HG03135 (cell line): ENCODE data around the gene CD4.
"Not testable (repeated sequence)": the region's sequence is repeated elsewhere in the genome, so short reads cannot be mapped to it uniquely, and the experiment has no call there.

Experiments
- ATAC-seq: cut with Tn5 transposase; IDR thresholded peaks from one replicate; pipeline ENCODE4 v1.9.1; 2021; ENCODE audit warnings: mild to moderate bottlenecking, moderate library complexity; ENCODE audit not compliant: unreplicated experiment

CD4 gene

DNA sequence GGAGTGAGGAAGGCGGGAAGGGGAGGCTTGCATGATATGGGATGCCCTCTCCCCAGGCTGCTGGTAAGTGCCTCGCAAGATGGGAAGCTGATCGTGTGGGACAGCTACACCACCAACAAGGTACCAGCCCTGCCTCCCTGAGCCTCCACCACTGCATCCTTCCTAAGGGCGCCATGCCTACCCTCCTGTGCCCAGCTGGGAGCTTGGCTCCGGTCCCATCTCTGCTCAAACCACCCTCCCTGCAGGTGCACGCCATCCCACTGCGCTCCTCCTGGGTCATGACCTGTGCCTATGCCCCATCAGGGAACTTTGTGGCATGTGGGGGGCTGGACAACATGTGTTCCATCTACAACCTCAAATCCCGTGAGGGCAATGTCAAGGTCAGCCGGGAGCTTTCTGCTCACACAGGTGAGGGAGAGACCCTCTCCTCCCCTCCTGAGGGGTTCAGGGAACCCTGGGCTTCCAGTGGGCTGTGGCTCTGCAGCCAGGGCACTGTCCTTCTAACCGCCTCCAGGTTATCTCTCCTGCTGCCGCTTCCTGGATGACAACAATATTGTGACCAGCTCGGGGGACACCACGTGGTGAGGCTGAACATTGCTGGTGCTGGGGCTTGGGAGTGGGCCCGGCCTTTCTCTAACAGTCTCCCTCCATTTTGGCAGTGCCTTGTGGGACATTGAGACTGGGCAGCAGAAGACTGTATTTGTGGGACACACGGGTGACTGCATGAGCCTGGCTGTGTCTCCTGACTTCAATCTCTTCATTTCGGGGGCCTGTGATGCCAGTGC, 54.0 kb downstream of the CD4 start:
- ATAC-seq, result no peak

DNA sequence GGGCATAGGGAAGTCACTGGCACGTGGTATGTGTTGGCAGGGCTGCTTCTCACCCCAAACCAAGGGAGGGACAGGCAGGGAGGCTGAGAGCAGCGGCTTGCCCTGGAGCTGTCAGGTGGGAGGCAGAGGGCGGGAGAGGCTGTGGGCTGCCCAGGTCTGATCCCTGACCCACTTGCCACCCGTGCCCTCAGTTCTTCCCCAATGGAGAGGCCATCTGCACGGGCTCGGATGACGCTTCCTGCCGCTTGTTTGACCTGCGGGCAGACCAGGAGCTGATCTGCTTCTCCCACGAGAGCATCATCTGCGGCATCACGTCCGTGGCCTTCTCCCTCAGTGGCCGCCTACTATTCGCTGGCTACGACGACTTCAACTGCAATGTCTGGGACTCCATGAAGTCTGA, 56.1 kb downstream of the CD4 start:
- no peak for ATAC-seq

DNA sequence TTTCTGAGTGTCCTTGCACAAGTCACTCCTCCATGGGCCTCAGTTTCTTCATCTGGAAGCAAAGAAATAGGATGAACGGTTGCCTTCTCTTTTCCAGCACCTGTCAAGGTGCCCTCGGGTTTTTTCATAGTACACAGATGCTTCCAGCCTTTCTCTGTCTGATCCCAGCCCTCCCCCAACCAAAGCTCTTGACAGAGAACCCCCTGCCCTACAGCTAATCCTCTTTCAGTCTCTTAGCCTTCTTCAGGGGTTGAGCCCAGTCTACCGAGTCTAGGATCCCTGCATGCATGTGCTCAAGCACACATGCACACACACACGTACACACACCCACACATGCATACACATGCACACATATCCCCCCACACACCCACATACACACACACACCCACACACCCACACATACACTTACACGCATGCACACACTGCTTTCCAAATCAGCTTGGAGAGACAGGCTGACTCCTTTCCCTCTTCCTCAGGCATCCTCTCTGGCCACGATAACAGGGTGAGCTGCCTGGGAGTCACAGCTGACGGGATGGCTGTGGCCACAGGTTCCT, 57.1 kb downstream of the CD4 start:
- ATAC-seq, result no peak

DNA sequence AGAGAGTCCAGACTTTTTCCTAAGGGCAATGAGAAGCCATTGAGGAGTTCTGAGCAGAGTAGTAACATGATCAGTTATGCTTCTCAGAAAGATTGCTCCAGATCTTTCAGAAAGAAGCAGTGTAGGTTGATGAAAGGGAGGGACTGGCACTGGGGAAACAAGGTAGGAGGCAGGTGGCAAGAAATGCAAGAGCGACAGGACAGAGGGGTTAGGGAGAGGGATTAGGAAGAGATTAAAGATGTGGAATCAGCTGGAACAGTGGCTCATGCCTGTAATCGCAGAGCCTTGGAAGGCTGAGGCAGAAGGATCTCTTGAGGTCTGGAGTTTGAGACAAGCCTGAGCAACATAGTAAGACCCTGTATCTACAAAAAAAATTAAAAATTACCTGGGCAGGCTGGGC, 58.3 kb downstream of the CD4 start:
- no peak for ATAC-seq

DNA sequence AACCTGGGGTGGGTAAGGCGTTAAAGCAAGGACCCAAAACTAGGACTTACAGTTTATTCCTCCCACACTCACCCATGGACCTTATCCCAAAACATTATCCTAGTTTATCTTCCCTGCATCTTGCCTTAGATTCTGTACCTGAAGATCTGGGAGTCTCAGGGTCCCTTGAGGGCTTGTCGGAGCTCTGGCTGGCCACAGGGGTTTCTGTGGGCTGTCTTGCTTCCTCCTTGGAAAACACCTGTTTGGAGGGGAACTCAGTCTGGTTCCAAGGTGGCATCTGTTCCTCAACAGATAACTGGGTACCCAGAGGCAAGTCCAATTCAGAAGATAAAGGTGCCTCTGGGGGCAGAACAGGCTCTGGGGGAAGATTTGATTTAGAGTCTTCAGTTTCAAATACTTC, 60.1 kb downstream of the CD4 start:
- no peak for ATAC-seq

DNA sequence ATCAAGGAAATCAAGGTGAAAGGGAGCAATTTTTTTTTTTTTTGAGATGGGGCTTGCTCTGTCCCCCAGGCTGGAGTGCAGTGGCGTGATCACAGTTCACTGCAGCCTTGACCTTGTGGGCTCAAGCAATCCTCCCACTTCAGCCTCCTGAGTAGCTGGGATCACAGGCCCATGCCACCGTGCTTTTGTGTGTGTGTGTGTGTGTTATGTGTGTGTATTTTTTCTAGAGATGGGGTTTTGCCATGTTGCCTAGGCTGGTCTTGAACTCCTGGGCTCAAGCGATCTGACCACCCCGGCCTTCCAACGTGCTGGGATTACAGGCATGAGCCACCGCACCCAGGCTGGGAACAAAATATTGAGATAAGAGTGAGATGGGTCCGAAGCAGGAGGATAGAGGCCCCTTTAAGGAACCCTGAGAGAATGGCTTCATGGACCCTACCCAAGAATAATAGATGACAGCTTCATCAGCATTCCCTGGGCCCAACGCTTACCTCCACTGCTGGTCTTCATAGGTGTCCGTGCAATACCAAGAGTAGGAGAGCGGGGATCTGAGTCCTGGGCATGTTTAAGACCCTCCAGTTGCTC, 60.7 kb downstream of the CD4 start:
- ATAC-seq, result no peak

DNA sequence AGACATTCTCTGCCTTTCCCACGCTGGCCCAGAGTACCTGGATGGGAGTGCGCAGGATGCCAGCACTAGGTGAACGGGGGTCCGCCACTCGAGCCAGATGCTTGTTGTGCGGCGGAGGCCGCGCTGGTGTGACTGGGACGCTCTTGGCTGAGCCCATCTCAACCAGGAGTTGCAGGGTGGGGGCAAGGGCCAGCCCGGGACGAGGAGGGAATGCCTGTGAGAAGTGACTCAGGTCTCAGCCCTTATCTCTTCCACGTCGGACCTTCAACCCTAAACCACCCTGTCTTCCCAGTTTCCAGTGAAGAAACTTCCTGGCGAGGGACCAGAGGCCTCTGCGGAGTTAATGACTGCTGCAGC, 61.4 kb downstream of the CD4 start:
- ATAC-seq, result no peak

DNA sequence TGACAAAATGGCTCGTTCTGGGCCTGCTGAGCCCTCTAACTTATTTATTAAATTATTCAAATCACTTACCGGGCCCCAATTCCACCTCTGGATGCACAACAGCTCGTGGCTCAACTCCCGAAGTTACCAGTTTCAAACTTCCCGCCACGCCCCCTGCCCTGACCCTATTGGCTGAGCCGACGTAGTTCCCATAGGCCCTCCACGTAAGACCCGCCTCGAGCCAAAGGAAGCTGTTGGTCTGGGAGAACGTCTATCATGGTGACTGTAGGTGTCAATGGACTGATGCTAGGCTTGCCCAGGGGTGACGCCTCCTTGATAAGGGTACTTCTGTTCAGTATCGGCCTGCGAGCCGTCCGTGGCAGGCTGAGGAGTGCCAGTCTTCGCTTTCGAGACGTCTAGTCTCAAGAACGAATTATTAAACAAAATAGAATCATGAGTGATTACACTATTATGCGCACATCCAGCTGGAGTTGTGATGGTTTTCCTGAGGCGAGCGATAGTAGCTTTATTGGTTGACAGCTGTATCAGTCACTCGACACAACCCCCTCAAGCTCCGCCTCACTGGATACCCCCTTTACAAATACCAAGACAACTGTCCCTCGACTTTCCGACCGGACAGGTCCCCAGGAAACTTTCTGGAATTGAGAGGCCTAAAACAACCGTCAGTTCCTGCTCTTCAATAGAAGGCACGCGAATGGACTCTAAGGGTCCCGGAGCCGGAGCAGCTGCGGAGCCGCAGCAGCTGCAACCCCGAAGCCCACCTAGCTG, 62.0 kb downstream of the CD4 start, which contains the start of gene CDCA3:
Gene CDCA3 (minus strand): TSS at position 134 of the 768 bp plus-strand sequence. CDS start 334 bp downstream, outside the sequence.
- ATAC-seq, result peak; percentile 56

DNA sequence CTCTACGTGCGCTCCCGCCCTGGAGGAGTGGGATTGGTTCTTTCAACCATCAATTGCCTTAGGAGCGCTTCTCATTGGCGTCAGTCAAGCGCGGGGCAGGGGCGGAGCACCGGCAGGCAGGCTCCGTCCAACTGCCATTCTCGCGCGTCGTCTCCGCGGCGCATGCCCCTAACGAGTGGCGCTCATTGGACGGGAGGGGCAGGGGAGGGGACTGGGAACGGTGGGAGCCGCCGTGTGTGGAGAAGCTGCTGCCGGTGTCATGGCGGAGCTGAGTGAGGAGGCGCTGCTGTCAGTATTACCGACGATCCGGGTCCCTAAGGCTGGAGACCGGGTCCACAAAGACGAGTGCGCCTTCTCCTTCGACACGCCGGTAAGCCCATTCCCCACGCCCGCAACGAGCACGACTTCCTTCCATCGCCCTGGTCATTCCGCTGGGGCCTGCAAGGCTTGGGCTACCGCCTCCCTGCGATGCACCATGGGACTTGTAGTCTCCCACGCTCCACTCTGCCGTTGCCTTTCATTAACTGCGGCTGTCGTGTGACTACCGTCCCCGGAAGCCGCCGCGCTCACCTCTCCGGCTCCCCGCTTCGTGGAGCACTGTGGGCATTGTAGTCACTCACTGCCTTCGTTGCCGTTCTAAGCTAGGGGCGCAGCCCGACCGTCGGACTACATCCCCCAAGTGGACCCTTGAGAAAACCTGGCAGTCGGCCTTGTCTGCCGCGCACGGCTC, 62.8 kb downstream of the CD4 start, which contains the start of gene USP5:
Gene USP5 (plus strand): TSS at position 230 of the 730 bp plus-strand sequence. CDS start 30 bp downstream, at position 260.
- ATAC-seq, result peak; percentile 70

DNA sequence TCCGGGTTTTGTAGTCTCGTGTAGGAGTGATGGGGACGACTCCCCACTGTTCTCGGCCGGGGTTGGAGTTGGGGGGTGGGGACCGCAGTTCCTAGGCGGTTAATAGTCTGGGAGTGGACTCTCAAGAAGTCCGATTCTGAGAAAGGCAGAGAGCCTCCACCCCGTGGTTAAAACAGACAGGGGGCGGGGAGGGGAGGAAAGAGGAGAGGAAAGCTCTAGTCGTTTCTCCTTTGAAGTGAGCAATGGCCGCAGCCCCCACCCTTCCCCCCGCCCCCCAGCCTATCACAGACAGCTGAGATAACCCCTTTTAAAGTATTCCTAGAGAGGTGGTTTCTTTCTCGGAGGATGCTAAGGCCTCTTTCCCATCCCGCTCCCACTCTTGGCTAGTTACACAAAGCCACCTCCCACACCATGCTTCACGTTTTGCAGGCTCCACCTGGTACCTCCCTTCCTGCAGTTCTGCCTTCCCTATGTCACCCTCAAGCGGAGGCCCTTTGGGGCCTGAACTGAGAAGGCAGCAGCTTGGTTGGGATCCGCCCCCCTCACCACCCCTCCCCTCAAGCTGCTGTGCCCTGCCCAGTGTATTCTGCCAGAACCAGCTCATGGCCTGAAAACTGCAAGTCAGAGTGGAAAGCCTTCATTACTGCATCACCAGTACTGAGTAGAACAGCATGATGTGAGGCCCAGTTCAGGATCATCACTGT, 63.5 kb downstream of the CD4 start:
- no peak for ATAC-seq

DNA sequence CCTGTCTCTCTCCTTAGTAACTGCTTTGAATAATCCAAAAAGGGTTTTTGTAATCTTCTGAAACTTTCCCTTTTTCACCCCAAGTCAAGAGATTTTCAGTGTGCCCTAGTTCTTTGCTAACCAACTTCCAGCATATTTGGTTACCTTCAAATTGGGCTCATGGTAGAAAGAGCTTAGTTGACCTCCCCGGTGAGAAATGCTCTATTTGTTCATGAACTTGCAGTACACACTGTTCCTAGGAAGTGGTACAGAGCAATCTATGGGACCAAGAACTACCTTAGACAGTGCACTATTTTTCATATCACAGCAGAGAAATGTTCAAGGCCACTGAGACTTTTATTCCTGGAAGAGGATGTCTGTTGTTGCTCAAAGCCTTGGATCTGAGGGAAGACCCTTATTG, 64.3 kb downstream of the CD4 start:
- no peak for ATAC-seq

DNA sequence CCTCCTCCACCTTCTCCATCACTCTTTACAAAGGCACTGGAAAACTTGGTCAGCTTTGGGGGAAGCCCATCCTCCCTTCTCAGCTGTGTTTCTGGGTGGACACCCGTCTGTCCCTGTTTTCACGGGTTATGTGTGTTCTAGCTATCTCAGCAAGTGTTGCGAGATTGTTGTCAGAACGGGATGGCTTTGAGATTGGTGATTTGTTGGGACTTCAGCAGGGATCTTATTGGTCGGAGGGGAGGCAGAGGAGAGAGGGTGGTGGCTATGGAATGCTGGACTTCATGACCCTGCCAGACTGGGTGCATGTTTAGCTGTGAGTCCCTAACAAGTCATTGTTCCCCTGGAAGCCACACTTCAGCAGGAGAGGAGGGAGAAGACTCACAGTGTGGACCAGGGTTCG, 64.7 kb downstream of the CD4 start:
- ATAC-seq, result no peak

DNA sequence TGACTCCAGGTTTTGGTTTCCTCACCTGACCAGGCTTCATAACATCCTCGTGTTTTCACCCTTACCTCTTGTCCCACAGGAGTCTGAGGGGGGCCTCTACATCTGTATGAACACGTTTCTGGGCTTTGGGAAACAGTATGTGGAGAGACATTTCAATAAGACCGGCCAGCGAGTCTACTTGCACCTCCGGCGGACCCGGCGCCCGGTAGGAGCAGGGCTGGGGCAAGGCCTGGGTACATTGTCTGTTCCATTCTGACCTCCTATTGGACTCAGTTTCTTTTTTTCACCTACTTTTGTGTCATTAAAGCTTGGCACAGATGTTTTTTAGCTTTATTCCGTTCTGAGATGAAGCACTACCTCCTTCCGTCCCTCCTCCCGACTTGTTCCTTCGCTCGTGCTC, 66.0 kb downstream of the CD4 start:
- ATAC-seq, result no peak

DNA sequence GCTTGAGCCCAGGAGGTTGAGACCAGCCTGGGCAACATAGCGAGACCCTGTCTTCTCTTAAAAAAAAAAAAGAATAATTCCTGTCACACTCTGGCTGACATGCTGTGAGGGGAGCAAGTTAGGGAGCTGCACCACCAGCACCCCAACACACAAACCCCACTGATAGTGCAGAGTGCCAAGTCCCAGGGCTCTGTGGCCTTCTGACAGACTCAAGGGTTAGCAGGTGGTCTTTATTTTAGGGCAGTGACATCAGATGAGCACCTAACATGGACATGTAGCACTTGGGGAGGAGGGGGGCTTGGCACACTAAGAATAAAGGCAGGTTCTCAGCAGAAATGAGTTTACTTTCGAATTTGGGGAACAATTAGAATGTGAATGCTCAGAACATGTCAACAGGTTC, 69.5 kb downstream of the CD4 start:
- no peak for ATAC-seq

DNA sequence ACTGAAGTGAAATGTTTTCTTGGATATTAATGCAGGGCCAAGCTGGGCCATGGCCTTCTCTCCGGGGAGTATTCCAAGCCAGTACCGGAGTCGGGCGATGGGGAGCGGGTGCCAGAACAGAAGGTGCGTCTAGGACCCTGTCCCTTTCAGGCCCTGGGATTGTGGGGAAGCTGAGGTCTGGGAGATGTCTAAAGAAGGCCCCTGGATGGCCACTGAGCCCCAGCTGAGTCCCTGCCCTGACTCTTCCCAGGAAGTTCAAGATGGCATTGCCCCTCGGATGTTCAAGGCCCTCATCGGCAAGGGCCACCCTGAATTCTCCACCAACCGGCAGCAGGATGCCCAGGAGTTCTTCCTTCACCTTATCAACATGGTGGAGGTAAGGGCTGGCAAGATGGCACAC, 70.8 kb downstream of the CD4 start:
- no peak for ATAC-seq

DNA sequence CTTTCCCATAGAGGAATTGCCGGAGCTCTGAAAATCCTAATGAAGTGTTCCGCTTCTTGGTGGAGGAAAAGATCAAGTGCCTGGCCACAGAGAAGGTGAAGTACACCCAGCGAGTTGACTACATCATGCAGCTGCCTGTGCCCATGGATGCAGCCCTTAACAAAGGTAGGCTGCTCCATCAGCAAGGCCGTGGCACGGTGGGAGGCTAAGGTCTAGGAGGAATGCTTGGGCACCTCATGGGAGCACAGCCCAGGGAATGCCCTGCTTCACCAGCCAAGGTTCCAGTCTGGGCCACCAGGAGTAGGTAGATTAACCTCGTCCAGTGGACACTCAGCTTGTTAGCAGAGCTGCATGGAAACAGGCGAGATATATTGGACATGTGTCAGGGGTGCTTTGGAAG, 71.6 kb downstream of the CD4 start:
- ATAC-seq, result no peak

DNA sequence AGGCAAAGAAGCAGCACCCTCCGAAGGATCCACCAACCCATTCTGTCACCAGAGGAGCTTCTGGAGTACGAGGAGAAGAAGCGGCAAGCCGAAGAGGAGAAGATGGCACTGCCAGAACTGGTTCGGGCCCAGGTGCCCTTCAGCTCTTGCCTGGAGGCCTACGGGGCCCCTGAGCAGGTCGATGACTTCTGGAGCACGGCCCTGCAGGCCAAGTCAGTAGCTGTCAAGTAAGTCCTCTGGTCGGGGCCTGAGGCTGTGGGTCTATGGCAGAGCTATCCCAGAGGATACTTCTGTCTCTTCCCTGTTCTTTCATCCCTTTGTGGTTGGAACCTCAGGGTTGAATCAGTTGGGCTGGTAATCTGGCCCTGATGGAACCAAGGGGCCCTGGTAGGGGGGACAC, 72.1 kb downstream of the CD4 start:
- ATAC-seq, result no peak

DNA sequence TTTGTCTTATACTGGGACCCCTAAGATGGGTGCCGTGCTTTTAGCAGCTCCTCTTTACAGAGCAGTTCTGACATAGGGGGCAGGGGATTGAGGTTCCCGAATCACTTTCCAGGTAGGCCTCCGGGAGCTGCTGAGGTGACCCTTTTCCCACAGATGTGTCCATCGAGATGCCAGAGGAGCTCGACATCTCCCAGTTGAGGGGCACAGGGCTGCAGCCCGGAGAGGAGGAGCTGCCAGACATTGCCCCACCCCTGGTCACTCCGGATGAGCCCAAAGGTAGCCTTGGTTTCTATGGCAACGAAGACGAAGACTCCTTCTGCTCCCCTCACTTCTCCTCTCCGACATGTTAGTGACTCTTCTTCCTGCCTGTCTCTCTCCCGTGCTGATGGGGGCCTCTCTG, 73.7 kb downstream of the CD4 start:
- ATAC-seq, result no peak

DNA sequence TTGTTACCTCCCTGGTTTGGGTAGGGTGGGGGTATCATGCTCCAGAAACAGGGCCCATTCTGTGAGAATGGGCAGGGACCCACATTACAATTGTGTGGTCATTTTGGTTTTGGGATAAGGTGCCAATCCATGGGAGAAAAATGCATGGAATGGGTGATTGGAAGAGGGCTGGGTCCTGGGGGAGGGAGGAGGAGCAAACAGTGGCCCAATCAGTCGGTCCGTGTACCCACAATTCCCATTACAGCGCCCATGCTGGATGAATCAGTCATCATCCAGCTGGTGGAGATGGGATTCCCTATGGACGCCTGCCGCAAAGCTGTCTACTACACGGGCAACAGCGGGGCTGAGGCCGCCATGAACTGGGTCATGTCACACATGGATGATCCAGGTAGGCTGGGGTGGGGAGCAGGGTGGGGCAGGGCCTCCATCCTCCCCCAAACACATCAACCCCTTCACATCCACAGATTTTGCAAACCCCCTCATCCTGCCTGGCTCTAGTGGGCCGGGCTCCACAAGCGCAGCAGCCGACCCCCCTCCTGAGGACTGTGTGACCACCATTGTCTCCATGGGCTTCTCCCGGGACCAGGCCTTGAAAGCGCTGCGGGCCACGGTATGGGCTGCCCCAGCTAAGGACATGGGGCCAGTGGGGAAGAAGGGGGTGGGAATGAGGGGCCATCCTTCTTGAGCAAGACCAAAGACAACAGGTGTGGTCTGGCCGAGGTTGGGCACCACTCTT, 74.4 kb downstream of the CD4 start:
- ATAC-seq, result no peak

DNA sequence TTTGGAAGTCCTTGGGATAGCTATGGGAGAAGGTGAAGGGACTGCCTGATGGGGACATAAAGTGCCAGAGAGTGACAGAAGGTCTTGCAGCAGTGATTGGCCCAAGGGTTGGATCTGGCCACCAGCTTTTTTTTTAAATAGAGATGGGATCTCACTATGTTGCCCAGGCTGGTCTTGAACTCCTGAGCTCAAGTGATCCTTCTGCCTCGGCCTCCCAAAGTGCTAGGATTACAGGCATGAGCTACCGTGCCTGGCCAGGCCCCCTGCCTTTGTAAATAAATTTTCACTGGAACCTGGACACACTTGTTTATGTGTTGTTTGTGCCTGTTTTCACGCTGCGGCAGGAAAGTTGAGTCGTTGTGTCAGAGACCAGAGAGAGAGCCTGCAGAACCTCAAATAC, 76.0 kb downstream of the CD4 start:
- not testable (repeated sequence) for ATAC-seq
